Thymus (tissue), 11 donors: Measurements from ENCODE around the gene ZNF441. TPM values are rescaled to one million over a fixed set of nuclear protein-coding genes. Genes with fewer than 3 reads are reported as not detected.
"Not testable (repeated sequence)": the region's sequence is repeated elsewhere in the genome, so short reads cannot be mapped to it uniquely, and the experiment has no call there.

Experiments
- DNase-seq, 9 donors: peaks; one replicate each; pipeline ENCODE4 v3.0.0-alpha.2; 2013; ENCODE audit warnings: low spot score in 9 of 9, low read depth in 6 of 9, missing footprints in 1 of 9
- H3K27ac ChIP-seq, 2 donors: one replicate each; pipeline ENCODE4 v1.5.1; 2013; ENCODE audit warnings: control low read depth in 1 of 2, low read depth in 1 of 2, low read length in 1 of 2, mild to moderate bottlenecking in 1 of 2, moderate library complexity in 1 of 2
- H3K27me3 ChIP-seq, 2 donors: one replicate each; pipeline ENCODE4 v1.5.1; 2013; ENCODE audit warnings: low read length in 1 of 2; ENCODE audit not compliant: control insufficient read depth in 2 of 2, insufficient read depth in 1 of 2
- H3K36me3 ChIP-seq, 2 donors: one replicate each; pipeline ENCODE4 v1.5.1; 2013; ENCODE audit warnings: low read length in 1 of 2, mild to moderate bottlenecking in 1 of 2, moderate library complexity in 1 of 2; ENCODE audit not compliant: control insufficient read depth in 2 of 2, insufficient read depth in 2 of 2
- H3K4me1 ChIP-seq, 2 donors: one replicate each; pipeline ENCODE4 v1.5.1; 2013; ENCODE audit warnings: low read length in 2 of 2; ENCODE audit not compliant: control insufficient read depth in 2 of 2, insufficient read depth in 2 of 2
- H3K4me3 ChIP-seq, 2 donors: one replicate each; pipeline ENCODE4 v1.5.1; 2013; ENCODE audit warnings: low read length in 2 of 2, control low read depth in 1 of 2, mild to moderate bottlenecking in 1 of 2
- H3K9me3 ChIP-seq, 2 donors: one replicate each; pipeline ENCODE4 v1.5.1; 2013; ENCODE audit warnings: low read length in 1 of 2, mild to moderate bottlenecking in 1 of 2; ENCODE audit not compliant: control insufficient read depth in 2 of 2, insufficient read depth in 1 of 2
- WGBS: extraction: QIAGEN DNeasy Blood & Tissue Kit; methylation state at CpG from one replicate; pipeline ENCODE4 v1.1.7; 2013; 5-methylcytosine and 5-hydroxymethylcytosine counted together
- polyA plus RNA-seq: library from polyadenylated mRNA; stranded (reverse); fragments of 200-250 nt; gene quantifications from one replicate; pipeline ENCODE4 v1.2.3, GENCODE V29; 2013
- total RNA-seq: library from RNA; stranded (reverse); fragments of 120-200 nt; gene quantifications from one replicate; pipeline ENCODE4 v1.2.4, GENCODE V29; 2013
- donor health status: healthy.

Gene ZNF441
- total and polyA plus RNA-seq, 2 donors: 7.7 to 9.0 TPM

DNA sequence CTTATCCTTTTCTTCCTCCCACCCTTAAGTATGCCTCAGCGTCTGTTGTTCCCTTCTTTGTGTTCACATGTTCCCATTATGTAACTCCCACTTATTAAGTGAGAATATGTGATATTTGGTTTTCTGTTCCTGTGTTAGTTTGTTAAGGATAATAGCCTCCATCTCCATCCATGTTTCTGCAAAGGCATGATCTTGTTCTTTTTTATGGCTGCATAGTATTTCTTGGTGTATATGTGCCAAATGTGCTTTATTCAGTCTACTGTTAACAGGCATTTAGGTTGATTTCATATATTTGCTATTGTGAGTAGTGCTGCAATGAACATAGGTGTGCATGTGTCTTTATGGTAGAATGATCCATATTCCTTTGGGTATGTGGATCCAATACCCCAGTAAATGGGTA lies 3.2 kb upstream of the ZNF441 start:
- H3K9me3 ChIP-seq: peaks cover 0 to 5% of the 10 kb centered on the region in 2 donors
- H3K4me1 ChIP-seq: peaks cover 5 to 11% of the 10 kb centered on the region in 2 donors
- H3K27me3 ChIP-seq: peaks cover 0 to 7% of the 10 kb centered on the region in 2 donors
- DNase-seq: no peak
- no peak overlapping the region for H3K4me3 ChIP-seq
- WGBS: 96% methylated on average over 1 of the region's 1 CpG
- H3K36me3 ChIP-seq: no peaks in the 10 kb centered on the region
- no peak overlapping the region for H3K27ac ChIP-seq

- peak overlapping the region in 1 of 2 donors; percentile 89 for H3K27ac ChIP-seq
- H3K36me3 ChIP-seq: no peaks in the 10 kb centered on the region
- WGBS: 7% methylated on average over 20 of the region's 20 CpGs
- peak overlapping the region; percentile 67 to 82 for H3K4me3 ChIP-seq
- peaks cover 0 to 7% of the 10 kb centered on the region in 2 donors for H3K27me3 ChIP-seq
- DNase-seq: peak in 1 of 9 donors; percentile 29
- peaks cover 5 to 11% of the 10 kb centered on the region in 2 donors for H3K4me1 ChIP-seq
- H3K9me3 ChIP-seq: peaks cover 0 to 11% of the 10 kb centered on the region in 2 donors
These were observed 883 bp downstream of the ZNF441 start for GRCh38 chr19:11767633-11768133.

DNA sequence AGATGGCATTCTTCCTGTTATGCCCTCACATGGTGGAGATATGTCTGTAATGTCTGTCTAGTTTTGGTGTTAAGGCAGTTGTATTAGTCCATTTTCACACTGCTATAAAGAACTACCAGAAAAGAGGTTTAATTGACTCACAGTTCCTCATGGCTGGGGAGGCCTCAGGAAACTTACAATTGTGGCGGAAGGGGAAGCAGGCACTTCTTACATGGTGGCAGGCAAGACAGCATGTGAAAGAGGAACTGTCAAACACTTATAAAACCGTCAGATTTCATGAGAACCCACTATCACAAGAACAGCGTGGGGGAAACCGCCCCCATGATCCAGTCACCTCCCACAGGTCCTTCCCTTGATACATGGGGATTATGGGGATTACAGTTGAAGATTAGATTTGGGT lies 3.2 kb downstream of the ZNF441 start:
- WGBS: 96% methylated on average over 4 of the region's 4 CpGs
- H3K27me3 ChIP-seq: peaks cover 0 to 7% of the 10 kb centered on the region in 2 donors
- no peak for DNase-seq
- H3K27ac ChIP-seq: no peak overlapping the region
- H3K36me3 ChIP-seq: no peaks in the 10 kb centered on the region
- H3K9me3 ChIP-seq: peaks cover 0 to 11% of the 10 kb centered on the region in 2 donors
- peaks cover 5 to 11% of the 10 kb centered on the region in 2 donors for H3K4me1 ChIP-seq
- no peak overlapping the region for H3K4me3 ChIP-seq

DNA sequence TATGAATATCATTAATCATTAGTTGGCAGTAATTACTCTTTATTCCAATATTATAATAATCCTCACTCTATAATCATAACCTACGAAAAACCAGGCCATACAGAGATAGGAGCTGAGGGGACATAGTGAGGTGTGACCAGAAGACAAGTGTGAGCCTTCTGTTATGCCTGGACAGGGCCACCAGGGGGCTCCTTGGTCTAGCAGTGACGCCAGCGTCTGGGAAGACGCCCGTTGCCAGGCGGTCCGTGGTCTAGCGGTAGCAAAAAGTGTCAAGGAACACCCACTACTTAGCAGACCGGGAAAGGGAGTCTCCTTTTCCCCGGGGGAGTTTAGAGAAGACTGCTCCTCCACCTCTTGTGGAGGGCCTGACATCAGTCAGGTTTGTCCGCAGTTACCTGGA lies 4.7 kb downstream of the ZNF441 start:
- peaks cover 0 to 14% of the 10 kb centered on the region in 2 donors for H3K9me3 ChIP-seq
- H3K27me3 ChIP-seq, H3K4me3 ChIP-seq, DNase-seq, H3K36me3 ChIP-seq, H3K27ac ChIP-seq, H3K4me1 ChIP-seq: not testable (repeated sequence)
- WGBS: 89% methylated on average over 11 of the region's 11 CpGs

DNA sequence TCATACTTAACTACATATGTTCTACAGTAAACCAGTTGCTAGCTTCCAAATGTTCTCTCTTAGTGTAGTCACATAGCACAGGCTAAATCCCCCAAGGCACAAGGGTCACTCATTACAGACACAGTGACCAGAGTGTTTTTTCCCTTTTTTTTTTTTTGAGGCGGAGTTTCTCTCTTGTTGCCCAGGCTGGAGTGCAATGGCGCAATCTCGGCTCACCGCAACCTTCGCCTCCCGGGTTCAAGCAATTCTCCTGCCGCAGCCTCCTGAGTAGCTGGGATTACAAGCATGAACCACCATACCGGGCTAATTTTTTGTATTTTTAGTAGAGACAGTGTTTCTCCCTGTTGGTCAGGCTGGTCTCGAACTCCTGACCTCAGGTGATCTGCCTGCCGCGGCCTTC lies 9.9 kb downstream of the ZNF441 start:
- WGBS: 98% methylated on average over 11 of the region's 11 CpGs
- H3K9me3 ChIP-seq: peaks cover 20 to 30% of the 10 kb centered on the region in 2 donors
- peaks cover 26 to 34% of the 10 kb centered on the region in 2 donors for H3K36me3 ChIP-seq

DNA sequence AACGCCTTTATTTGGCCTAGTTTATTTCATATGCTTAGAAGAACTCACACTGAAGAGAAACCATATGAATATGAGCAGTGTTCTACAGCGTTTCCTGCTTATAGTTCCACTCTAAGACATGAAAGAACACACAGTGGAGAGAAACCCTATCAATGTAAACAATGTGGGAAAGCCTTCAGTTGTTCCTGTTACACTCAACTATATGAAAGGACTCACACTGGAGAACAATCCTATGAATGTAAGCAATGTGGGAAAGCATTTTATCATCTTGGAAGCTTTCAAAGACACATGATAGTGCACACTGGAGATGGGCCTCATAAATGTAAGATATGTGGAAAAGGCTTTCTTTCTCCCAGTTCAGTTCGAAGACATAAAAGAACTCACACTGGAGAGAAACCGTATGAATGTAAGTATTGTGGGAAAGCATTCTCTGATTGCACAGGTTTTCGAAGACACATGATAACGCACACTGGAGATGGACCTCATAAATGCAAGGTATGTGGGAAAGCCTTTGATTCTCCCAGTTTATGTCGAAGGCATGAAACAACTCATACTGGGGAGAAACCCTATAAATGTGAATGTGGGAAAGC lies 13.7 kb downstream of the ZNF441 start:
- no peak for DNase-seq
- no peaks in the 10 kb centered on the region for H3K4me1 ChIP-seq
- H3K27ac ChIP-seq: no peak overlapping the region
- H3K4me3 ChIP-seq: no peak overlapping the region
- peaks cover 26 to 34% of the 10 kb centered on the region in 2 donors for H3K36me3 ChIP-seq
- no peaks in the 10 kb centered on the region for H3K27me3 ChIP-seq
- H3K9me3 ChIP-seq: peaks cover 22 to 23% of the 10 kb centered on the region in 2 donors
- 98% methylated on average over 7 of the region's 7 CpGs for WGBS

More for the DNA sequence above, 9.9 kb downstream of the ZNF441 start:
- not testable (repeated sequence) for DNase-seq, H3K4me3 ChIP-seq, H3K27me3 ChIP-seq, H3K4me1 ChIP-seq, H3K27ac ChIP-seq

DNA sequence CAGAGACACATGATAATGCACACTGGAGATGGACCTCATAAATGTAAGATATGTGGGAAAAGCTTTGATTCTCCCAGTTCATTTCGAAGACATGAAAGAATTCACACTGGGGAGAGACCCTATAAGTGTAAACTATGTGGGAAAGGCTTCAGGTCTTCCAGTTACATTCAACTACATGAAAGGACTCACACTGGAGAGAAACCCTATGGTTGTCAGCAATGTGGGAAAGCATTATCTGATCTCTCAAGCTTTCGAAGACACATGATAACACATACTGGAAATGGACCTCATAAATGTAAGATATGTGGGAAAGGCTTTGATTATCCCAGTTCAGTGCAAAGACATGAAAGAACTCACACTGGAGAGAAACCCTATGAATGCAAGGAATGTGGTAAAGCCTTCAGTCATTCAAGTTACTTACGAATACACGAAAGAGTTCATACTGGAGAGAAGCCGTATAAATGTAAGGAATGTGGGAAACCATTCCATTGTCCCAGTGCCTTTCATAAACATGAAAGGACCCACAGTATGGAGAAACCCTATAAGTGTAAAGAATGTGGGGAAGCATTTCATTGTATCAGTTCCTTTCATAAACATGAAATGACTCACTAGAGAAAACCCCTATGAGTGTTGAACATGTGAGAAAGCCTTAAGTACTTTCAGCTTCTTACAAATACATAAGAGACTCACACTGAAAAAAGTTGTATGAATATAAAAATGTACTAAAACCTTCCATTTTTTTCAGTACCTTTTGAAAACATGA lies 14.7 kb downstream of the ZNF441 start:
- peaks cover 26 to 34% of the 10 kb centered on the region in 2 donors for H3K36me3 ChIP-seq
- WGBS: 97% methylated on average over 5 of the region's 5 CpGs

DNA sequence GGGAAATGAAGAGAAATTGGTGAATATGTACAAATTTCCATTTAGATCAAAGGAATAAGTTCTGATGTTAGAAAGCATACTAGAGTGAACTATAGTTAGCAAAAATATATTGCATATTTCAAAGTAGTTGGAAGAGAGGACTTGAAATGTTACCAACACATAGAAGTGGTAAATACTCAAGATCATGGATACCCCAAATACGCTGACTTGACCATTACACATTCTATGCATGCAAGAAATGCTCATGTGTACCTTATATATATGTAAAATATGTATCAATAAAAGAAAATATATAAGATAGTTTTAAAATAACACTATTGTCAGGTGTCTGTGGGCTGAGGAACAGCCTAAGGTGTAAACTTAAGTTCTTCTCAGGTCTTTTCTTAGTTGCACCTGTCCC lies 17.0 kb downstream of the ZNF441 start:
- peaks cover 19 to 24% of the 10 kb centered on the region in 2 donors for H3K36me3 ChIP-seq
- WGBS: 100% methylated on average over 1 of the region's 1 CpG

More for the DNA sequence above, 14.7 kb downstream of the ZNF441 start:
- Histone ChIP-seq H3K27ac (no peak overlapping the region), H3K9me3 (peaks cover 22 to 28% of the 10 kb centered on the region in 2 donors), H3K4me1 (no peaks in the 10 kb centered on the region), H3K27me3 (no peaks in the 10 kb centered on the region), H3K4me3 (no peak overlapping the region)
- no peak for DNase-seq

DNA sequence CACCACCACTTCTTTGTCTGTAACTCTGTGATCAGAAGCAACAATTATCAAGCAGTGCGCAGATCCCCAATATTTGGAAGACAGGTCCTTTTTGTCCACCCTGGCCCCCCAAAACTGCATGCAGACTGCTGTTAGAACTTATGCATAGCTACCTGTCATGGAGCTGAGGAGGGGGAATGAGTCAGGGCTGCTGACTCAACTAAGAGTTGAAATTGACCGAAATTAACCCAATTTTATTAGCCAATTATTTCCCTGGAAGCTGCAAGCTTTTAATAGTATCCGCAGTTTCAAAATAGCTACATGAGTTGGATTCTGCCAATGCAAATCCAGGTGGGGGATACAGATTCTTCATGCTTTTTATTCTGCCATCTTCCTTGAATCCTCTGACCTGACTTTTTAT lies 17.6 kb downstream of the ZNF441 start:
- no peaks in the 10 kb centered on the region for H3K4me1 ChIP-seq
- 98% methylated on average over 3 of the region's 3 CpGs for WGBS
- no peak overlapping the region for H3K4me3 ChIP-seq
- no peak for DNase-seq
- no peaks in the 10 kb centered on the region for H3K27me3 ChIP-seq
- H3K36me3 ChIP-seq: peaks cover 19% of the 10 kb centered on the region in 2 donors
- H3K9me3 ChIP-seq: peaks cover 16 to 21% of the 10 kb centered on the region in 2 donors
- H3K27ac ChIP-seq: no peak overlapping the region

More for the DNA sequence above, 17.0 kb downstream of the ZNF441 start:
- H3K4me1 ChIP-seq: no peaks in the 10 kb centered on the region
- H3K27me3 ChIP-seq: no peaks in the 10 kb centered on the region
- peaks cover 19 to 27% of the 10 kb centered on the region in 2 donors for H3K9me3 ChIP-seq
- no peak for DNase-seq
- no peak overlapping the region for H3K4me3 ChIP-seq
- H3K27ac ChIP-seq: no peak overlapping the region
